GM12891 (cell line): ENCODE measurements around the gene MARK3.

ENCODE experiments used
- POLR2A ChIP-seq: IDR thresholded peaks from 2 replicates; pipeline ENCODE4 v1.6.1; 2011; ENCODE audit warnings: low read depth, low read length, control low read depth
- POLR2AphosphoS5 ChIP-seq: IDR thresholded peaks from 2 replicates; pipeline ENCODE4 v1.6.1; 2011; ENCODE audit warnings: low read depth, low read length, control low read depth
- POU2F2 ChIP-seq: IDR thresholded peaks from 2 replicates; pipeline ENCODE4 v1.6.1; 2011; ENCODE audit warnings: low read depth, mild to moderate bottlenecking, control low read depth, low read length, moderate library complexity
- SPI1 ChIP-seq: IDR thresholded peaks from 2 replicates; pipeline ENCODE4 v1.6.1; 2011; ENCODE audit warnings: low read depth, low read length, control low read depth

DNA sequence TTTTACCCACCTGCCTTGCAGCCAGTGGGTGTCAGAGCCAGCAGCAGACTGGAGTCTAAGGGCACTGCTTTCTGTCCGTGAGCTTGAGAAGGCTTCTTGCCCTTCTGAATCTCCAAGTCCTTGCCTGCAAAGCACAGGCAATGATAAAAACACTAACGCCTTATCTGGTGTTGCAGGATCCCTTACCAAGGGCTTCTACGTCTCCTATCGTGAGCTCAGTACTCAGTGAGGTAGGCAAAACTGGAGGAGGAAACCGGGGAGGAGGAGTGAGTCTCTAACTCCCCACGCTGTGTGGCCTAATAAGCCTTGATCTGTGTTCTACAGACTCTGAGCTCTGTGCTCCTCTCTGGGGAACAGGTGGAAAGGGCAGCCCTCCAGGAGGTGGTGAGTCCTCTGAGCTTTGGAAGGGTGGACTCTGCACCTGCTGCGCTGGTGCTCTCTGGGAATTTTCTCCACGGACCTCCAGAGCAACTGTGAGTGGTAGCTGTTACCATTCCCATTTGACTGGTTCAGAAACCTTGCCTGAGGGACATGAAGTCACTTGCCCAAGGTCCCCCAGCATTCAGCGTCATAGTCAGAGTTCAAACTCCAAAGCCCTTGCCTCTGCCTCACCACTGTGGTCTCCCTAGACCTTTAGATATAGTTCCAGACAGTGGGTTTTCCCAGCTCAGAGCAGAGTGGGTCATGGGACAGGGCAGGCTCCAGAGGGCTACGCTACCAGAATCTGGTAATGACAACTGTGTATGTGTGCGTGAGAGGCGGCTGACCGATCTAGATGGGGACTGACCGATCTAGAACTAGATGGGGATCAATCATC lies 7.0 kb upstream of the MARK3 start:
- no peak for TF ChIP-seq SPI1
- TF ChIP-seq POLR2A: no peak
- TF ChIP-seq POLR2AphosphoS5: no peak
- no peak for TF ChIP-seq POU2F2
